LNCaP clone FGC (cell line): ENCODE results near the gene MSH6.

Source experiments
- DNase-seq: peaks from one replicate; pipeline ENCODE4 v3.0.0-alpha.2; 2011; ENCODE audit warnings: low read depth
- H3K4me3 ChIP-seq: 2 replicates; pipeline ENCODE4 v1.5.1; 2011; ENCODE audit warnings: mild to moderate bottlenecking, low read depth, low read length, control low read depth
- TF ChIP-seq, protein P1 (sequence below): IDR thresholded peaks from 2 replicates; pipeline ENCODE4 v1.5.1; 2012; ENCODE audit warnings: mild to moderate bottlenecking; ENCODE audit not compliant: control insufficient read depth, insufficient read depth; ENCODE audit errors: extremely low read depth

Gene MSH6

DNA sequence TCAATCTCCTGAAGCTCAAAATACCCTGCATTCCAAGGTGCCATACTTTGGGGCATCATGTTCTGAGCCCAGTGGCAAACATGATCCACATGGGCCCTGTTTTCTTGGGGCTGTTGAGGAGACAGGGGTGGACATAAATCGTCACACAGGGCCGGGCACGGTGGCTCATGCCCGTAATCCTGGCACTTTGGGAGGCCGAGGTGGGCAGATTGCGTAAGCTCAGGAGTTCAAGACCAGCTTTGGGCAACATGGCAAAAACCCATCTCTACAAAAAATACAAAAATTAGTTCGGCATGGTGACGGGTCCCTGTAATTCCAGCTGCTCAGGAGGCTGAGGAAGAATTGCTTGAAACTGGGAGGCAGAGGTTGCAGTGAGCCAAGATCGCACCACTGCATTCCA, 13.6 kb upstream of the MSH6 start:
- DNase-seq = no peak
- no peak overlapping the region for H3K4me3 ChIP-seq
- TF ChIP-seq, protein P1, sequence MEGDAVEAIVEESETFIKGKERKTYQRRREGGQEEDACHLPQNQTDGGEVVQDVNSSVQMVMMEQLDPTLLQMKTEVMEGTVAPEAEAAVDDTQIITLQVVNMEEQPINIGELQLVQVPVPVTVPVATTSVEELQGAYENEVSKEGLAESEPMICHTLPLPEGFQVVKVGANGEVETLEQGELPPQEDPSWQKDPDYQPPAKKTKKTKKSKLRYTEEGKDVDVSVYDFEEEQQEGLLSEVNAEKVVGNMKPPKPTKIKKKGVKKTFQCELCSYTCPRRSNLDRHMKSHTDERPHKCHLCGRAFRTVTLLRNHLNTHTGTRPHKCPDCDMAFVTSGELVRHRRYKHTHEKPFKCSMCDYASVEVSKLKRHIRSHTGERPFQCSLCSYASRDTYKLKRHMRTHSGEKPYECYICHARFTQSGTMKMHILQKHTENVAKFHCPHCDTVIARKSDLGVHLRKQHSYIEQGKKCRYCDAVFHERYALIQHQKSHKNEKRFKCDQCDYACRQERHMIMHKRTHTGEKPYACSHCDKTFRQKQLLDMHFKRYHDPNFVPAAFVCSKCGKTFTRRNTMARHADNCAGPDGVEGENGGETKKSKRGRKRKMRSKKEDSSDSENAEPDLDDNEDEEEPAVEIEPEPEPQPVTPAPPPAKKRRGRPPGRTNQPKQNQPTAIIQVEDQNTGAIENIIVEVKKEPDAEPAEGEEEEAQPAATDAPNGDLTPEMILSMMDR = no peak

DNA sequence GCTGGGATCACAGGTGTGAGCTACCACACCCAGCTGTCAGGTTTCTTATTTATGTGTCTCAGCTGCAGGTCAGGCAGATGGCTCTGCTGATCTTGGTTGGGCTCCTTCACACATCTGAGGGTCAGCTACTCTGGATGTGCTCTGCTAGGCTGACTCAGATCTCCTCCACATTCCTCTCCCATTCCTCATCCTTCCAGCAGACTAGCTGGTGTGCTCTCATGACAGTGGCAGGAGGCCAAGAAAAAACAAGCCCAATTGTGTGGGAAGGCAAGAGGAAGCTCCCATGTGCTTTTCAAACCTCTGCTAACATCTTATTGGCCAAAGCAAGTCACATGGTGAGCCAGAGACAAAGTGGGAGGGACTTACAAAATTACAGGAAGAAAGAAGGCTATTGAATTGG, 11.7 kb upstream of the MSH6 start:
- H3K4me3 ChIP-seq = no peak overlapping the region
- no peak for DNase-seq
- TF ChIP-seq, protein P1 = no peak

DNA sequence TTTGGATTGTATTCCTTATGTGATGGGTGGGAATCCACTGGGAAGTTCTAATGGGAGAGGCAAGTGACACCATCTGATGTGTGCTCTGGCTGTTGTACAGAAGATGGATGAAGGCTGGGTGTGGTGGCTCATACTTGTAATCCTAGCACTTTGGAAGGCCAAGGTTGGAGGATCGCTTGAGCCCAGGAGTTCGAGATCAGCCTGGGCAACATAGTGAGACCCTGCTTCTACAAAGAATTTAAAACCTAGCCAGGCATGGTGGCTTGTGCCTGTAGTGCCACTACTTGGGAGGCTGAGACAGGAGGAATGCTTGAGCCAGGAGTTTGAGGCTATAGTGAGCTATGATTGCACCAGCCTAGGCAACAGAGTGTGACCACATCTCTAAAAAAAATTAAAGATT, 10.6 kb upstream of the MSH6 start:
- DNase-seq = no peak
- no peak overlapping the region for H3K4me3 ChIP-seq
- TF ChIP-seq, protein P1 = no peak

DNA sequence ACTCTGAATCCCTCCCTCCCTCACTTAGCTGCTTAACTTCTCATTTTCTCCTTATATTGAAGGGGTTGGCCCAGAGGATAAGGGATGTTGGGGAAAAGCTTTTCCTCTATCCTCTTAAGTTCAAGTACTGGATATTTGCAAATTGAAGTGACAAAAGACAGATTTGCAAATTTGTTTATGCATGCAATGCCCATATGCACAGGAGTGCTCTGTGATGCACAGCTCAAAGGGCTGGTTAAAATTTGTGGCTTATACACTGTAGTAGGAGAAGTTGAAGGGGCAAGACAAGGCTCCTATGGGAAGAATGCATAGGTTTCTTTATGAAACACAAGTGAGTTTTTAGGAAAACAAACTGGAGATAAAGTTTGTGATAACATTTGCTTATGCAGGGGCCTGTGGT, 8.4 kb upstream of the MSH6 start:
- no peak overlapping the region for H3K4me3 ChIP-seq
- no peak for DNase-seq
- TF ChIP-seq, protein P1 = no peak

DNA sequence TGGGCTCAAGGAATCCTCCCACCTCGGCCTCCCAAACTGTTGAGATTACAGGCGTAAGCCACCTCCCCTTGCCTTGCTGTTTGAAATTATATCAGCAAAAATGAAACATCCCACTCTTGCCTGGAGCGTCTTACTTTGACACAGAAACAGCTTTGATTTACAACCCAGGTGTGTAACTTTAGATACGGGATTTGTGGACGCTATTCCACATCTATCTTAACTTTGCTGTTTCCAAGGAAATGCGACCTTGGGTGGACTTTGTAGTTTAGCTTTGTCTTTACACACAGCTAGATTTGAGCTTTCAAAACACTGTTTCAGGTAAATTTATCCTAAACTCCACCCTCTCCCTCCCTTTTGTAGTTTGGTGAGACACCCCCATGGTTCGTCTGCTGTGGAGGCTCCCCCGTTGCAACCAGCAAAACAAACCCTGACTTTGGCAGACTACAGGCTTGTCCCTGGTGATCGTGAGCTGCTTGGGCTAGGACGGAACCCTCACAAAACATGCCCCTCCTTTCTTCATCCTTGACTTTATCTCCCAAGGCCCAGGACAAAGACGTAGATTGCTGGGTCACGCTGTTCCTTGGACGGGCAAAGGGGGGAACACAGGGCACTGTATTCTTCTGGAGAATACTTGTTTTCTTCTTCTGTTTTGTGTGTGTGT, 5.5 kb upstream of the MSH6 start:
- no peak overlapping the region for H3K4me3 ChIP-seq
- DNase-seq = no peak
- TF ChIP-seq, protein P1 = no peak

DNA sequence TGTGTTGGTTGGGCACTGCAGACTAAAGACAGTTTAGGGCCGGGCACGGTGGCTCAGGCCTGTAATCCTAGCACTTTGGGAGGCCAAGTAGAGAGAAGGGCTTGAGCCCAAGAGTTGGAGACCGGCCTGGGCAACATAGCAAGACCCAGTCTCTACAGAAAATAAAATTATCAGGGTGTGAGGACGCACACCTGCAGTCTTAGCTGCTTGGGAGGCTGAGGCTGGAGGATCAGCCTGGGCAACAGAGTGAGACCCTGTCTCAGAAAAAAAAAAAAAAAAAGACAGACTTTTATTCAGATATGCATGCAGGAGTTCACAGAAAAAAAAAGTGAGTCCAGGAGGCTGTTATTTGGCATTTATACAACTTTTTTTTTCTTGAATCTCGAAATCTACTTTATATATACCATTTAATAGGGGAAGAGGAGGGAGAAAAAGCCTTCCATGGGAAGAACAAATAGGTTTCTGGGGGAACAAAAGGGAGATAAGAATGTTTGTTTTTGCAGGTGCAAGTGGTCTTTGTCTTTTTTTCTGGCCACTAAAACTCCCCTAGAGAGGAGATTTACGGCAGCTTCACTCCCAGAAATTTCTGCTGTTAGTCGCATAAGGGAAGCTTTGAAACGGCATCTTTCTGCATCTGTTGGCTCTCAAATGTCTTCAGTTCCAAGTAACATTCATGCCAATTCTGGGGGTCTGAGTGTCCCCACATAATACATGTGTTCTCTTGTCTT, 4.1 kb upstream of the MSH6 start:
- no peak for DNase-seq

DNA sequence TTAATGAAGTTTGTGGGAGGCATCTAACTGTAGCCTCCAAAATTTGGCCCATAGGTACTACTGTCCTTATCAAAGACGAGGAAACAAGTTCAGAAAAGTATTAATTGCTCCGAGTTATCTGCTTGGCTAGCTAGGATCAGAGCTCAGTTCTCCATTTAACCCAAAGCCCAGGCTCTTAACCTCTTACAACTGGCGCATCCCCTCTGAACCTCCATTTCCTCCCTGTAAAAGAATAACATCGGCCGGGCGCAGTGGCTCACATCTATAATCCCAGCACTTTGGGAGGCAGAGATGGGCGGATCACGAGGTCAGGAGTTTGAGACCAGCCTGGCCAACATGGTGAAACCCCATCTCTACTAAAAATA, 3.5 kb upstream of the MSH6 start:
- TF ChIP-seq, protein P1 = no peak
- no peak for DNase-seq
- no peak overlapping the region for H3K4me3 ChIP-seq

More for the DNA sequence above, 4.1 kb upstream of the MSH6 start:
- H3K4me3 ChIP-seq = no peak overlapping the region
- TF ChIP-seq, protein P1 = no peak
